ENCODE data around the gene DTWD2.
"Not testable (repeated sequence)": the region's sequence is repeated elsewhere in the genome, so short reads cannot be mapped to it uniquely, and the experiment has no call there.

The DTWD2 gene

DNA sequence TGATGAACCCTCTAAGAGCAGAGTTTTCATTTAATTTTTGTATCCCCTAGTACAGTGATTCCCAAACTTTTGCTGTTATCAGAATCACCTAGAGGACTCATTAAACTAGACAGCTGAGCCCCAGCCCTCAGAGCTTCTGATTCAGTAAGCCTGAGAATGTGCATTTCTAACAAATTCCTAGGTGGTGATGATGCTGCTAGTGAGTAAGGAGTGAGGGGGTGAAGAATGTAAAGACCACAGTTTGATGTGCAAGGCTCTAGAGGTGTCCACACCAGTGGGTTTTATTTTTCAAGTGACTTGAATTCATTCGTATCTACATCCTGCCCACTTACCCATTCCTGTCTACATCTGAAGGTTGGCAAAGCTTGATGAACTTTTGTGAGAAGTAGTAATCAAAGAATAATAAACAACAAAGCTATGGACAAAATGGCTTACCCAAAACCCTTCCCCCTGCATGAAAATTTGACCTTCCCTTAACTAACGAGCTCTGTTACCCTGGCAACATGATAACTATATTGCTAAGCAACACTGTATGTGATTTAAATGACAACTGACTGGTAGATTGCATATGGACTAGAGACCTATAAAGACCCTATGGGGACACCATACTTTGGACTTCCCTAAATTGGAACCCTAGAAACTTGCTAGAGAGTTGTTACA lies 35.2 kb downstream of the DTWD2 start:
- DNase-seq (ENCODE audit: low read depth in 2 of 3, low spot score in 1 of 3) = no peak

GRCh38 chr5:118952306-118952705 lies 36.0 kb downstream of the DTWD2 start:
- DNase-seq (ENCODE audit: low read depth in 2 of 3, low spot score in 1 of 3) = not testable (repeated sequence)

DNA sequence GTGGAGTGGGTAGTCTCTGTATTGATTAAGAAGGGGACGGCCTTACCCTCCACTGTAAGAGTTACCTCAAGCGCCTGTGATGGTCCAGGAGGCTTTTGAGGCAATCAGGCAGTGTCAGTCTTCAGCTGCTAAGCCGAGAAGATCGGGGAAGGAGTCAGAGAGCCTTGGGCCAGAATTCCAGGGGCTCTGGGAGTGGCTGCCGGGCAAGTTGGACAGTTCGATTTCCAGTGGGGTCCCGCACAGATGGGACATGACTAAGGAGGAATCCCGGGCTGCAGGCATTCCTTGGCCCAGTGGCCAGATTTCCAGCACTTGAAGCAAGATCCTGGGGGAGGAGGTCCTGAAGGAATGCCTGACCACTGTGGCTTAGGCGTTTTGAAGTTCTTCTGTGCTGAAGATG lies 38.0 kb downstream of the DTWD2 start:
- not testable (repeated sequence) for DNase-seq (ENCODE audit: low read depth in 2 of 3, low spot score in 1 of 3)

GRCh38 chr5:118946138-118946800 lies 42.1 kb downstream of the DTWD2 start:
- DNase-seq (ENCODE audit: low read depth in 2 of 3, low spot score in 1 of 3) = no peak

GRCh38 chr5:118937393-118938061 lies 50.8 kb downstream of the DTWD2 start:
- no peak for DNase-seq (ENCODE audit: low read depth in 2 of 3, low spot score in 1 of 3)

GRCh38 chr5:118933703-118934102 lies 54.6 kb downstream of the DTWD2 start:
- DNase-seq (ENCODE audit: low read depth in 2 of 3, low spot score in 1 of 3) = no peak

DNA sequence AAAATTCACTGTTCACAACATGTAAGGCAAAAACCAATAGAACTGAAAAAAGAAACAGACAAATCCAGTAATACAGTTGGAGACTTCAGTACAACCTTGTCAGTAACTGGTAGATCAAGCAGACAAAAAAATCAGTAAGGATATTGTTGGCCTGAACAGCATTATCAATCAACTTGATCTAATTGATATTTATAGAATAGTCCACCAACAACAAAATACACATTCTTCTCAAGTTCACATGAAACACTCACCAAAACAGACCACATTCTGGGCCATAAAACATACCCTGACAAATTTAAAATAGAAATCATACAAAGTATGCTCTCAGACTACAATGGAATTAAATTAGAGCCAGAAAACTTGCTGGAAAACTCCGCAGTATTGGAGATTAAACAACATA lies 56.8 kb downstream of the DTWD2 start:
- no peak for DNase-seq (ENCODE audit: low read depth in 2 of 3, low spot score in 1 of 3)

GRCh38 chr5:118924006-118924389 lies 64.3 kb downstream of the DTWD2 start:
- no peak for DNase-seq (ENCODE audit: low read depth in 2 of 3, low spot score in 1 of 3)

DNA sequence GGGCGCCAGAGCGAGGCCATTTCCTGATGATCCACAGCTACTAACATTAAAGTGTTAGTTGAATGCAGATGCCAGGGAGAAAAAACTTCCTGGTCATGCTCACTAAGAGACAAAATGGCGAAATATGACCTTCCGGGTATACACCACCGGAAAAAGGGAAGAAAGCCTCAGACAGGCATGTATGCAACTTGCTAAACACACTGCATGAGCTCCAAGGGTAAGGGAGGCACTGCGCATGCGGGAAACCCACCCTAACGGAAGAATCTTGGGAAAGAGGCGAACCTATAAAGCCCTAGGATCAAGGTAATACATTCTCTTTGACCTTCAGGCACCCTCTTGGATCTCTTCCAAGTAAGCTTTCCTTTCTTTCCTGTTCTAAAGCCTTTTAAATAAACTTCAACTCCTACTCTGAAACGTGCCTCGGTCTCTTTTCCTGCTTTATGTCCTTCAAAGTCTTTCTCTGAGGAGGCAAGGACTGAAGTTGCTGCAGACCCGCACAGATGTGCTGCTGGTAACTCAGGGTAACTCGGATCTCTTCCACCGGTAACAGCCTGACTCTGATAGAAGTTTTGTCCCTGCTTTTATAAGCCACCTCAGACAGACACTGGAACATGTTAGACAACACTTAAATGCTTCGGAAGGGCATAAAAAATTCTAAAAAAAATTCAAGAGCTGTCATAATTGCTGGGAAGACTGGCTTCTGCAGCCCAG lies 64.9 kb downstream of the DTWD2 start:
- DNase-seq (ENCODE audit: low read depth in 2 of 3, low spot score in 1 of 3) = no peak

DNA sequence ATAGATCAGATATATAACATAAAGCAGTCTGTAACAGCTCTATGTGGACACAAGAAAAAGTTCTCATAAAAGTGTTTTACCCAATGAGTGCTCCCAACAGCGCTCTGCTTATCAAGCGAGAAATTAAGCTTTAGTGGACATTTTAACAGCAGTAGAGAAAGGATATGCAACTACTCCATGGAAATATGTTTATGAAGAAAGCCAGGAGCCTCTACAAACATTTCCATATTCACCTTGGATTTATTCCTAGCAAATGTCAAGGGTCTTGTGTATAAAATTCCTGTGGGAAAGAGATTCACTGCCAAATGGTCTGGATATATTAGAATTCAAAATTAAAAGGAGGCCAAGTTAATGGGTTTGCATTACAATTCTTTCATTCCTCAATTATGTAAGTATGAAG lies 66.5 kb downstream of the DTWD2 start:
- DNase-seq (ENCODE audit: low read depth in 2 of 3, low spot score in 1 of 3) = no peak

DNA sequence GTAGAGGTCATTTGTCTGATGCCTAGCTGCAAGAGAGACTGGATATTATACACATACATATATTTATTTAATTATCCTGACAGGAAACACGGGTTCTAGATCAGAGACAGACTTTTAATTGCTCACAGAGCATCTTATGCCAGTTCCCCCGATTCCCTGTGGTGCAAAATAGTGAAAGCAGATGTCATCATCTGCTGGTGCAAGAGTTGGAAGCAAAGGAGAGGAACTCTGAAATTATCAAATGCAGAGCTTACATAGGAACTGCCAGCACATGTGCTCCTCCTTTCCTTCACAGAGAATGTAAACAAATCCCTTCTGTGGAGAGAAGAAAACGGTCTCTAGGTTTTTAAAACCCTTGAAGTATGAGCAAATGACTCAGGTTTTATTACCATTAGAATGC lies 69.3 kb downstream of the DTWD2 start:
- DNase-seq (ENCODE audit: low read depth in 2 of 3, low spot score in 1 of 3) = no peak

DNA sequence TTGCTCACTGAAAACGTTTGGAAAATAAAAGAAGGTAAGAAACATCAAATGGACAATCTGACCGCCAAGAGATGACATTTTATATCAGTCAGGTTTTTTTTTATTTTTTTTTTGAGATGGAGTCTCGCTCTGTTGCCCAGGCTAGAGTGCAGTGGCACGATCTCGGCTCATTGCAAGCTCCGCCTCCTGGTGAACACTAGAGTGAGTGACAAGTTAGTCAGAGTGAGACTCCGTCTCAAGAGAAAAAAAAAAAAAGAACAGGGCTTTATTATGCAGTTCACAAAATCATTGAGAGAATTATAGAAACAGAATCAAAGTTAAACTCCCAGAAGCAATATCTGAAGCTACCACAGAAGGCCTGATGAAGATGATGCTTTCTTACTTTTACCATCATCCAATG lies 70.1 kb downstream of the DTWD2 start:
- DNase-seq (ENCODE audit: low read depth in 2 of 3, low spot score in 1 of 3) = no peak

- DNase-seq (ENCODE audit: low read depth in 2 of 3, low spot score in 1 of 3) = not testable (repeated sequence)
These were observed 80.8 kb downstream of the DTWD2 start for GRCh38 chr5:118907536-118907935.

DNA sequence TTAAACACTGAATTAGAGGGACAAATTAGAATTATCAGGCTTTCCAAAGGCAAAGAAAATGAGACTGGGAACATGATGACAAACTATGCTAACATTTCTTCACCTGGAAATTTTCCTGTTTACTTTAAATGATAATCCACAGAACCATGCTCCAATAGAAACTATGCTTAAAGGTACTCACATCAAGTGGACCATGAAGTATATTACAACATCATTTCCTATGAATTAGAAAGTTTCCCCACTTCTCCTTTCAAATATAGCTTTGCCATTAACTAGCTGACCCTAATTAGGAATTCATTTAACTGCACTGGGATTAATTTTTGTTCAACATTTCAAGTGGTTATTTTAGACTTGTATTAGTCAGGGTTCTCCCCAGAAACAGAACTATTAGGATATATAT lies 81.4 kb downstream of the DTWD2 start:
- no peak for DNase-seq (ENCODE audit: low read depth in 2 of 3, low spot score in 1 of 3)

GRCh38 chr5:118905196-118905595 lies 83.2 kb downstream of the DTWD2 start:
- no peak for DNase-seq (ENCODE audit: low read depth in 2 of 3, low spot score in 1 of 3)

GRCh38 chr5:118902656-118903438 lies 85.5 kb downstream of the DTWD2 start:
- no peak for DNase-seq (ENCODE audit: low read depth in 2 of 3, low spot score in 1 of 3)

GRCh38 chr5:118894709-118895108 lies 93.6 kb downstream of the DTWD2 start:
- DNase-seq (ENCODE audit: low read depth in 2 of 3, low spot score in 1 of 3) = no peak

DNA sequence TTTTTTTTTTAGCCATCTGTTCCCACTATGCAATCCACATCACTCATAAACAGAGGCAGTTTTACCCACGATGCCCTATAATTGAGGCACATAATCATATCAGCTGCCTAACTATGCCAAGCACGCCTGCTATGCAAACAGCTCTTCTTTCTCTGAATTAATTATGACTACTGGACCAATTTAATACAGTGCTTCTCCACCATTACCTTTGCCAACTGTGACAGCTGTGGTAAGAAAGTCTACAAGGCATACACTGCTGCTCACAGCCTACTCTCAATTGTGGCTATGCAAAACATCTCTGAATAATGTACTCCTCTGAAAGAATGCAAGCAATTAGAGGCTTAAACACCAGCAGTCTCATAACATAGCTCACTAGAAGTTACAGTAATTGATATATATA lies 97.1 kb downstream of the DTWD2 start:
- no peak for DNase-seq (ENCODE audit: low read depth in 2 of 3, low spot score in 1 of 3)

DNA sequence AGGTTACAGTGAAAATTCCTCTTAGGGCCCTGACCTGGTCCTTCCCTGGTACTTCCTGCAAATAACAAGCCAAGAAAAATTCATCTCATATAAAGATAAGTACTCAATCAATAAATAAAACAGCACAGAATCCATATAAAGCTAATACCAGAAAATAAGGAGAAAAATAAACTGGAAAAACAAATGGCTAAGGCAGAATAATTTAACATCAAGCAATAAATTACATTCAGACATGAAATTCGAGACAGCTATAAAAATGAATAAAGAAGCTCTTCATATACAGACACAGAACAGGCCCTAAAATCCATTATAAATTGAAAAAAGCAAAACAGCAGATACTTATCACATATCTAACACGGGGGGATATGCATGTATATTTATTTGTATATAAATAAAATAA lies 99.2 kb downstream of the DTWD2 start:
- no peak for DNase-seq (ENCODE audit: low read depth in 2 of 3, low spot score in 1 of 3)

- DNase-seq (ENCODE audit: low read depth in 2 of 3, low spot score in 1 of 3) = no peak
These were observed 99.8 kb downstream of the DTWD2 start for GRCh38 chr5:118888556-118888955.

DNA sequence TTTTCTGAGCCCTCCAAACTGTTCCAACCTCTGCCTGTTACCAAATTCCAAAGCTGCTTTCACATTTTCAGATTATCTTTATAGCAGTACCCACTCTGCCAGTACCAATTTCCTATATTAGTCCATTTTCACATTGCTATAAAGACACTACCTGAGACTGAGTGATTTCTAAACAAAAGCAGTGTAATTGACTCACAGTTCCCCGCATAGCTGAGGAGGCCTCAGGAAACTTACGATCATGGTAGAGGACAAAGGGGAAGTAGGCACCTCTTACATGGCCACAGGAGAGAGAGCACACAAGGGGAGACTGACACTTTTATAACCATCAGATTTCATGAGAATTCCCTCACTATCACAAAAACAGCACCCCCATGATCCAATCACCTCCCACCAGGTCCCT lies 105.0 kb downstream of the DTWD2 start:
- no peak for DNase-seq (ENCODE audit: low read depth in 2 of 3, low spot score in 1 of 3)
